Mammary epithelial cell (primary cell): ENCODE data around the gene BSCL2.

Experiments
- EZH2 ChIP-seq: IDR thresholded peaks from 2 replicates; pipeline ENCODE4 v1.6.1; 2012; ENCODE audit warnings: low read length, inconsistent platforms, borderline replicate concordance
- TF ChIP-seq, protein P1 (sequence below), 2 donors: IDR thresholded peaks in 1 of 2; conservative IDR thresholded peaks in 1 of 2; 2 replicates each; pipeline ENCODE4 v1.5.1; 2011 to 2012; ENCODE audit warnings: inconsistent platforms in 2 of 2, low read length in 2 of 2, mild to moderate bottlenecking in 2 of 2, control low read depth in 1 of 2, low read depth in 1 of 2; ENCODE audit not compliant: insufficient read depth in 1 of 2; ENCODE audit errors: extremely low read depth in 1 of 2

GRCh38 chr11:62652161-62653006 is 54.8 kb downstream of the BSCL2 start:
- TF ChIP-seq, protein P1, sequence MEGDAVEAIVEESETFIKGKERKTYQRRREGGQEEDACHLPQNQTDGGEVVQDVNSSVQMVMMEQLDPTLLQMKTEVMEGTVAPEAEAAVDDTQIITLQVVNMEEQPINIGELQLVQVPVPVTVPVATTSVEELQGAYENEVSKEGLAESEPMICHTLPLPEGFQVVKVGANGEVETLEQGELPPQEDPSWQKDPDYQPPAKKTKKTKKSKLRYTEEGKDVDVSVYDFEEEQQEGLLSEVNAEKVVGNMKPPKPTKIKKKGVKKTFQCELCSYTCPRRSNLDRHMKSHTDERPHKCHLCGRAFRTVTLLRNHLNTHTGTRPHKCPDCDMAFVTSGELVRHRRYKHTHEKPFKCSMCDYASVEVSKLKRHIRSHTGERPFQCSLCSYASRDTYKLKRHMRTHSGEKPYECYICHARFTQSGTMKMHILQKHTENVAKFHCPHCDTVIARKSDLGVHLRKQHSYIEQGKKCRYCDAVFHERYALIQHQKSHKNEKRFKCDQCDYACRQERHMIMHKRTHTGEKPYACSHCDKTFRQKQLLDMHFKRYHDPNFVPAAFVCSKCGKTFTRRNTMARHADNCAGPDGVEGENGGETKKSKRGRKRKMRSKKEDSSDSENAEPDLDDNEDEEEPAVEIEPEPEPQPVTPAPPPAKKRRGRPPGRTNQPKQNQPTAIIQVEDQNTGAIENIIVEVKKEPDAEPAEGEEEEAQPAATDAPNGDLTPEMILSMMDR (conservative IDR thresholded peaks at IDR 0.05 in 1 of 2, IDR thresholded peaks at IDR 0.05 in 1 of 2; ENCODE audit: extremely low read depth in 1 of 2, insufficient read depth in 1 of 2, low read depth in 1 of 2, low read length in 2 of 2): no peak
- TF ChIP-seq EZH2: no peak
